Stimulated activated naive B cell treated with anti-CD40 and anti-IgM and Interleukin-4, amounts not matched to agents 10 μg/mL and 1 μg/mL and 100 μg/mL, for 72 hours (primary cell): Measurements from ENCODE around the gene SNORC.
A peak's percentile ranks its signal among the peaks of the same experiment; 100 is the strongest.

Experiments
- ATAC-seq, 2 donors: fragments of 150-1000 bp; cut with Tn5 transposase; replicated peaks; 2 replicates each; pipeline ENCODE4 v1.10.0; 2021; ENCODE audit warnings: moderate library complexity in 1 of 2
- DNase-seq: peaks from one replicate; pipeline ENCODE4 v3.0.0; 2021
- H3K27ac Mint-ChIP-seq: one replicate; pipeline ENCODE4 v1.8.0; 2022; ENCODE audit warnings: mild to moderate bottlenecking, mixed read lengths
- H3K27me3 Mint-ChIP-seq, 2 donors: one replicate each; pipeline ENCODE4 v1.8.0; 2022; ENCODE audit warnings: mixed read lengths in 2 of 2
- H3K36me3 Mint-ChIP-seq, 2 donors: one replicate each; pipeline ENCODE4 v1.8.0; 2022; ENCODE audit warnings: mixed read lengths in 2 of 2, mild to moderate bottlenecking in 1 of 2
- H3K4me1 Mint-ChIP-seq, 2 donors: one replicate each; pipeline ENCODE4 v1.8.0; 2022; ENCODE audit warnings: mixed read lengths in 2 of 2, mild to moderate bottlenecking in 1 of 2
- H3K4me3 Mint-ChIP-seq, 2 donors: one replicate each; pipeline ENCODE4 v1.8.0; 2022; ENCODE audit warnings: mild to moderate bottlenecking in 2 of 2, mixed read lengths in 2 of 2, moderate library complexity in 1 of 2
- H3K9me3 Mint-ChIP-seq, 2 donors: one replicate each; pipeline ENCODE4 v1.8.0; 2022; ENCODE audit warnings: mixed read lengths in 2 of 2, mild to moderate bottlenecking in 1 of 2

Gene SNORC

DNA sequence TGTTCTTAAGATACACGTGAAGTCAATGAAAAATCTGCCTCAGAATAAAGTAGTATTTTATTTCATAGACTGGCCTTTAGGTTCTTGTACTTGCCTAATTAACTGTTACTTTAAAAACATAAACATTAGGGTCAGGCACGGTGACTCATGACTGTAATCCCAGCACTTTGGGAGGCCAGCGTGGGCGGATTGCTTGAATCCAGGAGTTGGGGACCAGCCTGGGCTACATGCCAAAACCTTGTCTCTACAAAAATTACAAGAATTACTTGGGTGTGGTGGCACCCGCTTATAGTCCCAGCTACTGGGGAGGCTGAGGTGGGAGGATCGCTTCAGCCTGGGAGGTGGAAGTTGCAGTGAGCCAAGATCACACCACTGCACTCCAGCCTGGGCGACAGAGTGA lies 16.0 kb upstream of the SNORC start:
- Mint-ChIP-seq H3K4me1 (peaks cover 3 to 5% of the 10 kb centered on the region in 2 donors), H3K9me3 (no peaks in the 10 kb centered on the region), H3K27me3 (no peaks in the 10 kb centered on the region), H3K27ac (no peak overlapping the region), H3K36me3 (peaks cover 30 to 51% of the 10 kb centered on the region in 2 donors), H3K4me3 (no peak overlapping the region)
- DNase-seq: no peak
- ATAC-seq: no peak

DNA sequence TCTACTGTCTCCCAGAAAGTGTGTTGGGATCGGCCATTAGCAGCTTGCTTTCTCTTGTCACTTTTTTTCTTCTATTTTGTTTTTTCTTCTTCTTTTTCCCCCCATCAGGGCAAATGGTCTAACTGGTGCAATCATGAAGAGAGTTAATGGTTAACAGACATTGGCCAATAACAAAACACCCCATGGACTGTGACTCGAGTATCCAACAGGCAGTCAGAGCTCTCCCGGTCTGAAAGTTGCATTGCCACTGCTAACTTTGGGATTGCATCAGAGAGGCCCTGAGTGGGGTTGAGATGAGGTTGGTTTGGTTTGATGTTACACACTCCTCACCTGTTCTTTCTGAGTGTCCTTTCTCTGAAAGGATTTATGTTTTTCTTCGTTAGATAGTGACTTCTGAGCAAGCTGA lies 12.9 kb upstream of the SNORC start:
- Mint-ChIP-seq H3K9me3 (no peaks in the 10 kb centered on the region), H3K4me3 (no peak overlapping the region), H3K27me3 (no peaks in the 10 kb centered on the region), H3K4me1 (peaks cover 4 to 5% of the 10 kb centered on the region in 2 donors), H3K27ac (peak overlapping the region; percentile 59), H3K36me3 (peaks cover 29 to 47% of the 10 kb centered on the region in 2 donors)
- DNase-seq (no peak), ATAC-seq (no peak)

DNA sequence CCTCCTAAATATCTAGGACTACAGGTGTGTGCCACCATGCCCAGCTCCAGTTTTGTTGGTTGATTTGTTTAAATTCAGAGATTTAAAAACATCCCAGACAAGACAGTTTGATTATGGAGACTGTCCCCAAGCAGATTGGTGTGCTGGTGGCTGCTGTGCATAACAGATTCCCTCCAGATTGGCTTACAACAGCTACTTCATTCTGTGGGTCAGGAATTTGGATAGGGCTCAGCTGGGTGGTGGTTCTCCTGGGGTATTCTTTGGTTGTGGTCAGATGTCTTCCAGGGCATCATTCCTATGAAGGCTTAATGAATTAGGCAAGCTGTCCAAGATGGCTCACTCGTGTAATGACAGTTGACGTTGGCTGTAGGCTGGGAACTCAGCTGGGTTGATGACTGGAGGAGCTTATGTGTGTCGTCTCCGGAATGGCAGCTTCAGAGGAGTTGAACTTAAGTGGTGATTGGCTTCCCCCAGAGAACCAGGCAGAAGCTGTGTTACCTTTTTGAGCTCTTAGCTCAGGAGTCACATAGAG lies 10.6 kb upstream of the SNORC start:
- Mint-ChIP-seq H3K4me1 (peaks cover 0 to 2% of the 10 kb centered on the region in 2 donors), H3K27me3 (no peaks in the 10 kb centered on the region), H3K36me3 (peaks cover 23 to 44% of the 10 kb centered on the region in 2 donors), H3K27ac (peak overlapping the region; percentile 49), H3K9me3 (no peaks in the 10 kb centered on the region), H3K4me3 (no peak overlapping the region)
- ATAC-seq (no peak), DNase-seq (no peak)

DNA sequence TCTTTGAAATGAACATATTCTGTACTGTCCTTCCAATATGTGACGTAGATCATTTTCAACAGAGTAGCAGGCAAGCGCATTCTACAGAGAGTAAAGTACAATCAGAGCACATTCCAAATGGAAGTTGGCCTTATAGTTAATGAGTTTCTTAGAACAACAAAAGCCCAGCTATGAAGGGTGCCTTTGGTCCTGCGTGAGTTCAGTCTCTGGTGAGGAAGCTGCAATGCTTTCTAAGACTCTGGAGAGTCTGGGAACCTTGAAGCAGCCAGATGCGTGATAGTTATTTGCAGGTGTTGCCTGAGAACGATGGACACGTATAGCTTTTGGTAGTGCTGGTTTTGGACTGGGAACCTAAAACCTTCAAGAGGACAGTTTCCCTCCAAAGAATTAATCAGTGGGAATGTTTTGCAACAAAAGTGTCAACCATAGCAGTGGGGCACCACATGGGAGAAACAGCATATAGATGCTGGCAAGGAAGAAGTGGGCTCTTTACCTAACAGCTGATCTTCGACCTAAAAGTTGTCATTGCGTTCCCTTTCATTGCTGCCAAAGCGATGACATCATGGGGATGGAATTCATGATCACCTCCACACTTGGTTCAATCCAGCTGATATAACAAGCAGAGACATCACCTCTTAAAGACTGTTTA lies 9.3 kb upstream of the SNORC start:
- DNase-seq: no peak
- H3K9me3 Mint-ChIP-seq: no peaks in the 10 kb centered on the region

DNA sequence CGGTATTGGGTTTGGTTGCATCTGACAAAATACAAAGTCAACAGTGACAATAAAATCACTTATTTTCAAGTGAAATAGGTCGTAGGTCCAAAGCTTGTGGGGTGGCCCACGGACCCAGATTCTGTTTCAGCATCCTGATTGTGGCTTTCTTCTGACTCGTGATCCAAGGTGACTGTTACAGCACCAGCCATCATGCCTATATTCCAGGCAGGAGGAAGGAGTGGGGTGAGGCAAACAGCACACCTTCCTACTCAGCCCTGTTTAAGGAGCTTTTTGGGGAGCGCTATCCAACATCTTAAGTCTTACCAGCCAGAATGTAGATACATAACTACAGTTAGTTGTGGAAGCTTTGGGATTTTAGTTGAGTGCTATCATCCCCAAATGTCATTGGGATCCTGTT lies 8.7 kb upstream of the SNORC start:
- H3K4me1 Mint-ChIP-seq: peaks cover 0 to 2% of the 10 kb centered on the region in 2 donors

More for the DNA sequence above, 9.3 kb upstream of the SNORC start:
- H3K27ac Mint-ChIP-seq: no peak overlapping the region
- no peaks in the 10 kb centered on the region for H3K27me3 Mint-ChIP-seq
- peaks cover 23 to 40% of the 10 kb centered on the region in 2 donors for H3K36me3 Mint-ChIP-seq
- H3K4me1 Mint-ChIP-seq: peaks cover 0 to 2% of the 10 kb centered on the region in 2 donors
- no peak overlapping the region for H3K4me3 Mint-ChIP-seq
- ATAC-seq: no peak

DNA sequence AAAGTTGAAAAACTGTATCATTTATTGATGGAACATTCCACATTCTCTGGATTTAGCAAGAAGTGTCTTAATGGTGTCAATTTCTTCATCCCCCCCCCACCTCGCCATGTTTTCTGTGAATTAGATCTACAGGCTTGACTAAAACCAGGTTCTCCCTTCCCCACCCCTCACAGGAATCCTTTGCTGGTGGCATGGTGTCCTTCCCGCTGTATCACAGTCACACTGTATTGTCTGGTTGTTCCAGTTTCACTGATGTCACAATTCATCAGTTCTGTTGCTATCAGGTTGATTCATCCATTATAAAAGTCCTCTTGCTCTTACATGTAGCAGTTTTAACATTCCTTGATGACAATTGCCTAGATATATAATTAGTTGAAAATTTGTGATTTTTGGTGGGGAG lies 6.1 kb upstream of the SNORC start:
- Mint-ChIP-seq H3K4me1 (peaks cover 0 to 4% of the 10 kb centered on the region in 2 donors), H3K36me3 (peaks cover 11 to 15% of the 10 kb centered on the region in 2 donors), H3K27me3 (no peaks in the 10 kb centered on the region), H3K9me3 (no peaks in the 10 kb centered on the region), H3K27ac (no peak overlapping the region), H3K4me3 (no peak overlapping the region)
- no peak for ATAC-seq
- DNase-seq: no peak

More for the DNA sequence above, 8.7 kb upstream of the SNORC start:
- no peak overlapping the region for H3K4me3 Mint-ChIP-seq
- peaks cover 20 to 37% of the 10 kb centered on the region in 2 donors for H3K36me3 Mint-ChIP-seq
- no peak overlapping the region for H3K27ac Mint-ChIP-seq
- ATAC-seq (no peak), DNase-seq (no peak)
- no peaks in the 10 kb centered on the region for H3K9me3 Mint-ChIP-seq
- no peaks in the 10 kb centered on the region for H3K27me3 Mint-ChIP-seq

DNA sequence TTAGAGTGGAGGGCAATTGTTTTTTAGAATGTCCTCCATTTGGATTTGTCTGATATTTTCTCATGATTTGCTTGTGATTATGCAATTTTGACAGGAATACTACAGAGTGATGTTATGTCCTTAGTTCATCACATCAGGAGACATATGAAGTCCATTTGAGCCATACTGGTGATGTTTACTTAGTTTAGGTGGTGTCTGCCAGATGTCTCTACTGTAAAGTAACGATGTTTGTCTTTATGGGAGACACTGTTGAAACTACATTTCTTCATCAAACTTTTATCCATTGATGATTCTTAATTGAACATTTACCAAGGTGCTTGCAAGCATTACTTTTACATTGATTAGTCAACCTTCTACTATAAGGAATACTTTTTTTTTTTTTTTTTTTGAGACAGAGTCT lies 4.9 kb upstream of the SNORC start:
- DNase-seq (no peak), ATAC-seq (no peak)
- Mint-ChIP-seq H3K9me3 (no peaks in the 10 kb centered on the region), H3K4me3 (no peak overlapping the region), H3K4me1 (peaks cover 0 to 7% of the 10 kb centered on the region in 2 donors), H3K27ac (no peak overlapping the region), H3K27me3 (no peaks in the 10 kb centered on the region), H3K36me3 (peaks cover 5 to 8% of the 10 kb centered on the region in 2 donors)

DNA sequence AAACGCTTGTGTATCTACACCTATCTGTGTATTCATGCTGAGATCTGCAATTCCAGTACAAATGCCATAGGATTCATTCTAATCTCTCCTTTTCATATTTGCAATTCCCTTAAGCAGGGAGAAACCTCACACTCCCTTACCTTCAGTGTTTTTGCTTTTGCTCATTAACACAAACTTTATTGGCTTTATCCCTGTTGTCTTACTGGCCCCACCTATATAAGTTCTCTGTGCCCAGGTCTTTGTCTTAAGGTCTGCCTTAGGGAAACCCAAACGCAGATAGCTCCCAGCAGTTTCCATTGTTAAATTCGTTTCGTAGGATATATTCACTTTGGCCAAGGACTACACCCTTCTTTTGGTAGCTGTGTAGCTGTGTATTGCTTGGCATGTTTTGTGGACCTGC lies 4.0 kb upstream of the SNORC start:
- Mint-ChIP-seq H3K9me3 (no peaks in the 10 kb centered on the region), H3K27ac (no peak overlapping the region), H3K27me3 (no peaks in the 10 kb centered on the region), H3K36me3 (peaks cover 6 to 10% of the 10 kb centered on the region in 2 donors), H3K4me3 (no peak overlapping the region), H3K4me1 (peaks cover 0 to 7% of the 10 kb centered on the region in 2 donors)
- DNase-seq (no peak), ATAC-seq (no peak)

DNA sequence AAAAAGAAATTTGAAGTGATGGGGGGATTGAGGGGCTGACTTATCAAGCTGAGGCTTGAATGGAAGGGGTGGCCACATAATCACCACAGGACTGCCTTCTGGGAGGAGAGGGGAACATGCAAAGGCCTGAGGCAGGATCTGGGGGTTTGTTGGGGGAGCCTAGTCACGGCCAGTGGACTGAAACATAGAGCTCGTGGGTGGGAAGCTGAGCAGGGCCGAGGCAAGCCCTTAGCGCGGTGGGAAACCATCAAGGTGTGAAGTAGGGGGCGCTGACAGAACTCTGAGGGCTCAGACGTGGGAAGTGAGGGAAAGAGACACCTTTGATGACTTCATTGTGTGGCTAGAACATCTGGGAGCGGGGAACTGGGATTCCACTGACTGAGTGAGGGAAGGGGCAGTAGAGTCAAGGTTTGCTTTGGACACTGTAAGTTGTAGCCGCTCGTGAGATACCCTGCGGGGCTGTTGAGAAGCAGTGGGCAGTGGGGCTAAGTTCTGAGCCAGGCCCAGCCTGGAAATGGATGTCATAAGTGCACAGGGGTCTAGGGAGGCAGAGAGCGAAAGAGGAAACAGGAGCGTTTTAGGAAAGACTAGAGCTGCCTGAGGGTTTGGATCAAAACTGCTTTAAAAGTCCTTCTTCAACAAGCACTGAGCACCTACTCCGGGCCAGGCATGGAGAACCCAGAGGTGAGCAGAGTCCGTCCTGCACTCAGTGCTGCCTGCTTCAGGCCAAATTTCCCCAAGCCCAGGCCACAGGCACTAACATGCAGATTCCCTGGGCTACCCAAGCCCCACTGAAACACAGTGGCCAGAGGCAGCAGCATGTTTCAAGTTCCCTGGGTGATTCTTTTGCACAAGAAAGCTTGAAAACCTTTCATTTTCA lies 686 bp upstream of the SNORC start:
- Mint-ChIP-seq H3K27me3 (peaks cover 0 to 1% of the 10 kb centered on the region in 2 donors), H3K9me3 (no peaks in the 10 kb centered on the region), H3K4me3 (no peak overlapping the region), H3K4me1 (peaks cover 4 to 5% of the 10 kb centered on the region in 2 donors), H3K36me3 (peaks cover 9 to 10% of the 10 kb centered on the region in 2 donors), H3K27ac (peak overlapping the region; percentile 16)
- no peak for ATAC-seq
- no peak for DNase-seq

DNA sequence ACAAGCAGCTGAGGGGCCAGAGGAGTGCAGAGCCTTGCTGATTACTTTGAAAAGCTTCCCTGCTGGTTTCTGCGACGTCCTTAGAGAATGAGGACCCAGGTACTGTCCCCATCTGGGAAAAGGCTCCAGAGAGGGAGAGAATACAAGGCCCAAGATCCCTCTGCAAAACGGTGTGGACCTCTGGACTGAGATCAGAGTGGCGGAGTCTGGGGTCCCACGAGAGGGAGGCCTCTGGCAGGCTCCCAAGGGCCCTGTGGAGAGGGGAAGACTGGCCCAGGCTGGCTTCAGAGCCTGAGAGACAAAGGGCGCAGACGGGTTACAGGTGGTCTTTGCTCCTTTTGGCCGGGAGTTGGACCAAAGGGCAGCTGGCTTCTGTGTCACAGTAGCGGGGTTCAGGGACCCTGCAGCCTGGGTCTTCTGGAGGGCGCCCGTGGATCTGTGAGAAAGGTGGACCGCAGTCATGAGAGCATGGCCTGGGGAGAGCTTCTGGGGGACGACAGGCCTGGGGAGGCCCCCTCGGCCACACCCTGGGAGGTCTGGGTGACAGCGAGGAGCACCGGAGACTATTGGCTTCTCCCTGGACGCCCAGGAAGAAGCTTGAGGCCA lies 805 bp downstream of the SNORC start:
- ATAC-seq: no peak
- H3K4me1 Mint-ChIP-seq: peaks cover 14% of the 10 kb centered on the region in 2 donors
- peak overlapping the region; percentile 5 for H3K27ac Mint-ChIP-seq
- H3K4me3 Mint-ChIP-seq: no peak overlapping the region
- DNase-seq: no peak
- peaks cover 9 to 16% of the 10 kb centered on the region in 2 donors for H3K27me3 Mint-ChIP-seq
- H3K36me3 Mint-ChIP-seq: peaks cover 9 to 10% of the 10 kb centered on the region in 2 donors
- H3K9me3 Mint-ChIP-seq: no peaks in the 10 kb centered on the region

DNA sequence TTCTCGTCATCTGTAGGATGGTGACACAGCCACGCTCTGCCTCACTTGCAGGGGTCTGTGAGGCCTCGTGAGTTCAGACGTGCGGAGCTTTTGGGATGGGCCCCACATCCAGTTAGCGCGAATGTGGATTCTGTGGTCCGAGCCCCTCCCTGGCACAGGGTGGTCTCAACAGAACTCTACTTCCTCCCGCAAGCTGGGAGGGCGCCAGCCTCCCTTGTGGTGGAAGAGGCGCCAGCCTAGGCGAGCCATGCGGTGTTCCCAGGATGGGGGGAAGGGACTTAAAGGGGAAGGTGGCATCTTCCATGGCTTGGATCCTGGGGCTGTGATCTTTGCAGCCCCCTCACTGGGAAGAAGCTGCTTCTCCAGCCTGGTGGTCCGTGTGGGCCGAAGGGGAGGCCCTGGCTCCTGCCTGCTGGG lies 1.4 kb downstream of the SNORC start:
- DNase-seq (no peak), ATAC-seq (no peak)
- Mint-ChIP-seq H3K27me3 (peaks cover 9 to 17% of the 10 kb centered on the region in 2 donors), H3K27ac (no peak overlapping the region), H3K9me3 (no peaks in the 10 kb centered on the region), H3K4me3 (no peak overlapping the region), H3K36me3 (peaks cover 9 to 10% of the 10 kb centered on the region in 2 donors), H3K4me1 (peaks cover 14% of the 10 kb centered on the region in 2 donors)

DNA sequence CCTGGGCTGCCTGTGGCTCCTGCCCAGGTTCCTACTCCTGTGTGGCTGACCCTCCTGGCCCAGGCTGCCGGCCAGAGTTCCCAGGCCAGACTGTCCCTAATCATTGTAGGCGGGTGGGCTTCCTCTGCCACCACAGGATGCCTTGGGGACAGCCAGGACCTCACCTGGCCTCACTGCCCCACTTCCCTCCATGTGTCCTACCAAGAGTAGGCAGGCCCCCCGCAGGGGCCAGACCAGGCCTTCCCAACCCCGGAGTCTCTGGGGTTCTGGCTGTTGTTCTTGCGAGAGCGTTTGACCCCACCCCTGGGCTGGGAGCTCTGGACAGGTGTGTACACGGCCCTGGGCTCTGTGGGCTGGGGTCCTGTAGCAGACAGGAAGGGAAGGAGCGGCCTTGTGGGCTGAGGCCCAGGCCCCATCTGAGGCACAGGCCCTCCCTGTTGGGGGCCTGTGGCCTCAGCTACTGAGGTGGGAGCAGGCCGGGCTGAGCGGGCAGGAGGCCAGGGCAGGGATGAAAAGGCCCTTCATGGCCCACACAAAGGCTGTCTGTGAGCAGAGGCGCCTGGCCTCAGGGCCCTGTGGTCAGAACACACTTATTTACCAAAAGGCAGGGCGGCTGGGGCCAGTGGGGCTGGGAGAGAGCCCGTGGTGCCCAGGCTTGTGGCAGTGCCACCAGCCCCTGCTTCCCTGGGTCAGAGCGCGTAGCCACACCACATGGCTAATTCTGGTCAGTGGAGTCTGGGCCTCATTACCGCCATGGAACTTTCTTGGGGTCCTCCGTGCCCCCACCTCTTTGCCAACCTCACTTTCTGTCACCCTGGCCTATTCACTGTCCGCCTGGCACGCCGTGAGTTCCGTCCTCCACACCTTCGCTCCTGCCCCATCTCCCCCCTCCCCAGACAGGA lies 2.0 kb downstream of the SNORC start:
- Mint-ChIP-seq H3K36me3 (peaks cover 9 to 10% of the 10 kb centered on the region in 2 donors), H3K27me3 (peaks cover 9 to 17% of the 10 kb centered on the region in 2 donors), H3K9me3 (no peaks in the 10 kb centered on the region), H3K27ac (no peak overlapping the region), H3K4me1 (peaks cover 14% of the 10 kb centered on the region in 2 donors), H3K4me3 (no peak overlapping the region)
- no peak for ATAC-seq
- no peak for DNase-seq

DNA sequence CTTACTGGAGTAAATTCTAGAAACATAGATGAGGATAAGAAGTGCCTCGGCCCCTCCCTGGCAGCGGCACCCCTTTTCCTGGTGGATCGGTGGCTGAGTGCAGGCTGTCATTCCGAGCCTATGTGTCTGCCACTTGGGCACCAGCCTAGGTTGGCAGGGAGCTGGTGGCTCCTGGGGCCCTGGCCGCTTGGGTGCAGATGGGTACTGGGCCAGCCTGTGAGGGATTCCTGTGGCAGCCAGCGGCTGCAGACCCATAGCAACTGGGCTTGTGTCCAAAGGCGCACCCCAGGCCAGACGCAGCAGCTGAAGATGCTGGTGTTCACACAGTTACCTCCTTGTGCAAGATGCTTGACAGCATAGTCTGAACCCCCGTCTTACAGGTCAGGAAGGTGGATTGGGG lies 2.8 kb downstream of the SNORC start:
- H3K27me3 Mint-ChIP-seq: peaks cover 13 to 24% of the 10 kb centered on the region in 2 donors
- no peaks in the 10 kb centered on the region for H3K9me3 Mint-ChIP-seq
- H3K36me3 Mint-ChIP-seq: peaks cover 9 to 10% of the 10 kb centered on the region in 2 donors
- H3K4me3 Mint-ChIP-seq: no peak overlapping the region
- DNase-seq (no peak), ATAC-seq (no peak)
- peaks cover 12 to 14% of the 10 kb centered on the region in 2 donors for H3K4me1 Mint-ChIP-seq
- H3K27ac Mint-ChIP-seq: no peak overlapping the region
